Transverse colon (tissue), 3 donors: Measurements from ENCODE around the gene RNF212.

Experiments
- EP300 ChIP-seq: sonication (generic); formaldehyde crosslinking; IDR thresholded peaks from one replicate; pipeline ENCODE4 v1.6.1; 2017; ENCODE audit warnings: antibody characterized with exemption, low read depth
- POLR2A ChIP-seq: fragments of 450-650 bp; IDR thresholded peaks from one replicate; pipeline ENCODE4 v1.6.1; 2016; ENCODE audit warnings: antibody characterized with exemption, mild to moderate bottlenecking, moderate library complexity
- TF ChIP-seq, protein P1 (sequence below), 5 experiments: fragments of 200-600 bp in 3 of 5; fragments of 450-650 bp in 2 of 5; sonication (generic) in 3 of 5; IDR thresholded peaks; 1 replicate in 2 of 5; 2 replicates in 3 of 5; pipeline ENCODE4 v1.5.1; 2016 to 2017; ENCODE audit warnings: antibody characterized with exemption in 5 of 5, inconsistent platforms in 3 of 5, mild to moderate bottlenecking in 2 of 5, moderate library complexity in 1 of 5

DNA sequence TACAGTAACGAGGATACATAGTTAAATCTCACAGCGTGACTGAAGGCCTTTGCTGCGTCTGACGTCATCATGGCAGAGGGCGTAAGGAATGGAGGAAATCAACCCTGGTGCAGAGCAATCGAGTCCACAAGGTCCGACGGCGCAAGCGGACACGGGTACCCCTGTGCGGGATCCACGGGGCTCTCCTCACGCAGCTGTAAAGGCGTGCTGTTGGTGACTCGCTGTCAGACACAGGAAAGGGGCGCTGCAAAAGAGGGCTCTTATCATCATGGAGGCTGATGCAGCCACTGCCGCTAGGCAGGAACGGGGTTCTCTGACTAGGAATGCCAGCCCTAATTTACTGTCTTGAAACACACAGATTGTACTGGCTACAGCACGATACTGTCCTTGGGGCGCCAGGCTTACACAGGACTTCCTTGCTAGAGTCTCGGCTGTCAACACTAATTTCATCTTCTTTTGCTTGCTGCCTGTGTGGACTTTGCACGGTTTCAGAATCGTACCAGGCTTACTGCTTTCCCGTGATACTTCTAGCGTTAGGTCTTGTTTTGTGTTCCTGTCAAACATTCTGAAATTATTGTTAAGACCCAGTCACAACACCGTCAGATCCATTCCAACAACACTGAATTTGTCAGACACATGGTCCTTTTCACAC, 13.6 kb downstream of the RNF212 start:
- TF ChIP-seq, protein P1, sequence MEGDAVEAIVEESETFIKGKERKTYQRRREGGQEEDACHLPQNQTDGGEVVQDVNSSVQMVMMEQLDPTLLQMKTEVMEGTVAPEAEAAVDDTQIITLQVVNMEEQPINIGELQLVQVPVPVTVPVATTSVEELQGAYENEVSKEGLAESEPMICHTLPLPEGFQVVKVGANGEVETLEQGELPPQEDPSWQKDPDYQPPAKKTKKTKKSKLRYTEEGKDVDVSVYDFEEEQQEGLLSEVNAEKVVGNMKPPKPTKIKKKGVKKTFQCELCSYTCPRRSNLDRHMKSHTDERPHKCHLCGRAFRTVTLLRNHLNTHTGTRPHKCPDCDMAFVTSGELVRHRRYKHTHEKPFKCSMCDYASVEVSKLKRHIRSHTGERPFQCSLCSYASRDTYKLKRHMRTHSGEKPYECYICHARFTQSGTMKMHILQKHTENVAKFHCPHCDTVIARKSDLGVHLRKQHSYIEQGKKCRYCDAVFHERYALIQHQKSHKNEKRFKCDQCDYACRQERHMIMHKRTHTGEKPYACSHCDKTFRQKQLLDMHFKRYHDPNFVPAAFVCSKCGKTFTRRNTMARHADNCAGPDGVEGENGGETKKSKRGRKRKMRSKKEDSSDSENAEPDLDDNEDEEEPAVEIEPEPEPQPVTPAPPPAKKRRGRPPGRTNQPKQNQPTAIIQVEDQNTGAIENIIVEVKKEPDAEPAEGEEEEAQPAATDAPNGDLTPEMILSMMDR (IDR thresholded peaks at IDR 0.05): no peak
- TF ChIP-seq POLR2A (no peak), EP300 (no peak)
